OCI-M2 (cell line): ENCODE results near the gene PLIN5.

ENCODE experiments used
- DNase-seq: peaks from one replicate; lab custom pipeline; 2025; ENCODE audit not compliant: unreplicated experiment; lab: John Stamatoyannopoulos, UW

The PLIN5 gene

GRCh38 chr19:4524808-4525562 is 10.0 kb downstream of the PLIN5 start:
- no peak for DNase-seq

- DNase-seq = no peak
Measured at GRCh38 chr19:4523306-4524110, 11.5 kb downstream of the PLIN5 start.

GRCh38 chr19:4522291-4523002 is 12.6 kb downstream of the PLIN5 start:
- no peak for DNase-seq

- DNase-seq = no peak
Measured at GRCh38 chr19:4521888-4522242, 13.2 kb downstream of the PLIN5 start.

GRCh38 chr19:4521170-4521887 is 13.7 kb downstream of the PLIN5 start:
- no peak for DNase-seq

- no peak for DNase-seq
Measured at GRCh38 chr19:4519521-4520277, 15.3 kb downstream of the PLIN5 start.

- DNase-seq = no peak
Measured at GRCh38 chr19:4519172-4519496, 15.9 kb downstream of the PLIN5 start.

- no peak for DNase-seq
Measured at GRCh38 chr19:4518345-4519171, 16.5 kb downstream of the PLIN5 start, which contains the start of gene PLIN4. TSS of gene PLIN4 (minus strand) at chr19:4518486. CDS start at chr19:4518272, 214 bp downstream.

GRCh38 chr19:4517451-4518057 is 17.5 kb downstream of the PLIN5 start:
- DNase-seq = no peak

- no peak for DNase-seq
Measured at GRCh38 chr19:4516939-4517300, 18.1 kb downstream of the PLIN5 start.

GRCh38 chr19:4516199-4516938 is 18.7 kb downstream of the PLIN5 start:
- no peak for DNase-seq

GRCh38 chr19:4515732-4516131 is 19.3 kb downstream of the PLIN5 start:
- DNase-seq = no peak

- no peak for DNase-seq
Measured at GRCh38 chr19:4513248-4513647, 21.8 kb downstream of the PLIN5 start.

- no peak for DNase-seq
Measured at GRCh38 chr19:4512070-4512469, 23.0 kb downstream of the PLIN5 start.

GRCh38 chr19:4511300-4512054 is 23.5 kb downstream of the PLIN5 start:
- no peak for DNase-seq

- DNase-seq = no peak
Measured at GRCh38 chr19:4510435-4511255, 24.4 kb downstream of the PLIN5 start.

- DNase-seq = no peak
Measured at GRCh38 chr19:4508698-4509097, 26.3 kb downstream of the PLIN5 start.
